HG03060 (cell line): Measurements from ENCODE around the gene SLC25A2.
"Not testable (repeated sequence)": the region's sequence is repeated elsewhere in the genome, so short reads cannot be mapped to it uniquely, and the experiment has no call there.

Experiments
- ATAC-seq: cut with Tn5 transposase; IDR thresholded peaks from one replicate; pipeline ENCODE4 v1.9.1; 2021; ENCODE audit warnings: low read depth, moderate number of reproducible peaks; ENCODE audit not compliant: unreplicated experiment

SLC25A2 gene

GRCh38 chr5:141303756-141304155 is at the start of gene SLC25A2:
SLC25A2 (minus strand) TSS chr5:141304049; CDS start chr5:141303865, 184 bp downstream.
- no peak for ATAC-seq

- ATAC-seq = no peak
These were observed 47.7 kb upstream of the SLC25A2 start for GRCh38 chr5:141351591-141351990.

GRCh38 chr5:141349917-141350619 is 46.2 kb upstream of the SLC25A2 start, which contains the start of gene PCDHGB1:
PCDHGB1 (plus strand) TSS chr5:141350099; CDS start chr5:141350261, 162 bp downstream.
- ATAC-seq = no peak

GRCh38 chr5:141346017-141346416 is 42.2 kb upstream of the SLC25A2 start:
- not testable (repeated sequence) for ATAC-seq

GRCh38 chr5:141345327-141345726 is 41.5 kb upstream of the SLC25A2 start:
- no peak for ATAC-seq

- no peak for ATAC-seq
These were observed 40.2 kb upstream of the SLC25A2 start for GRCh38 chr5:141343953-141344463.

GRCh38 chr5:141343242-141343952 is 39.5 kb upstream of the SLC25A2 start, which contains the start of gene PCDHGA3:
PCDHGA3 (plus strand) TSS chr5:141343829; CDS start chr5:141344034, 205 bp downstream.
- ATAC-seq = no peak

- no peak for ATAC-seq
These were observed 38.9 kb upstream of the SLC25A2 start for GRCh38 chr5:141342773-141343172.

GRCh38 chr5:141340781-141341354 is 37.0 kb upstream of the SLC25A2 start:
- ATAC-seq = not testable (repeated sequence)

- no peak for ATAC-seq
These were observed 34.9 kb upstream of the SLC25A2 start, which contains the start of gene PCDHGA2 for GRCh38 chr5:141338538-141339306. PCDHGA2 (plus strand) TSS chr5:141338760.

GRCh38 chr5:141332571-141332970 is 28.7 kb upstream of the SLC25A2 start:
- not testable (repeated sequence) for ATAC-seq

- ATAC-seq = no peak
These were observed 26.6 kb upstream of the SLC25A2 start, which contains the start of gene PCDHGA1 for GRCh38 chr5:141330299-141331080. PCDHGA1 (plus strand) TSS chr5:141330514.

GRCh38 chr5:141328231-141328630 is 24.4 kb upstream of the SLC25A2 start:
- ATAC-seq = no peak

GRCh38 chr5:141326088-141326854 is 22.4 kb upstream of the SLC25A2 start:
- ATAC-seq = peak; percentile 59

- no peak for ATAC-seq
These were observed 18.4 kb upstream of the SLC25A2 start for GRCh38 chr5:141322261-141322660.

GRCh38 chr5:141320225-141321169 is 16.6 kb upstream of the SLC25A2 start, which contains the start of gene TAF7:
TAF7 (minus strand) TSS chr5:141320784; CDS start chr5:141320044, 740 bp downstream.
- peak; percentile 86 for ATAC-seq

GRCh38 chr5:141319699-141320098 is 15.8 kb upstream of the SLC25A2 start:
- ATAC-seq = no peak
